A549 (cell line): ENCODE results near the gene FOXK1. TPM values are rescaled to one million over a fixed set of nuclear protein-coding genes. Genes with fewer than 3 reads are reported as not detected.

Source experiments
- ATAC-seq, 2 experiments: fragments of 200-7000 bp in 1 of 2; fragments of >200 bp in 1 of 2; cut with Nextera tagmentation in 1 of 2; cut with Tn5 transposase in 1 of 2; 3 replicates each; pipeline versions ENCODE4 v1.8.0 to v1.9.1; 2018 to 2020; ENCODE audit warnings: mild to moderate bottlenecking in 1 of 2, moderate library complexity in 1 of 2
- CTCF ChIA-PET: fragments of 300-600 bp; sonication (Branson Sonifier 250); formaldehyde crosslinking; extraction: SDS; loops from one replicate; lab custom pipeline; 2021; ENCODE audit warnings: antibody characterized with exemption, inconsistent platforms; lab: Yijun Ruan, JAX
- POLR2A ChIA-PET: fragments of 350-600 bp; formaldehyde crosslinking; extraction: SDS; loops from one replicate; lab custom pipeline; 2021; ENCODE audit warnings: antibody characterized with exemption, inconsistent platforms; lab: Yijun Ruan, JAX
- DNase-seq, 2 experiments: peaks; one replicate each; pipeline versions ENCODE4 v3.0.0 to v3.0.0-alpha.2; 2011 to 2016; ENCODE audit warnings: low read depth in 1 of 2, low spot score in 1 of 2
- FAIRE-seq: peaks from 2 replicates; lab custom pipeline; 2011; peaks lifted over from hg19 to GRCh38; lab: Jason Lieb, UNC
- H3K27ac ChIP-seq, 2 experiments: fragments of >200 bp; sonication (Bioruptor Twin); formaldehyde crosslinking; 3 replicates each; pipeline ENCODE4 v1.5.1; 2016 to 2017
- H3K4me1 ChIP-seq: fragments of >200 bp; sonication (Bioruptor Twin); formaldehyde crosslinking; 3 replicates; pipeline ENCODE4 v1.6.1; 2016
- H3K4me2 ChIP-seq: fragments of >200 bp; sonication (Bioruptor Twin); formaldehyde crosslinking; 3 replicates; pipeline ENCODE4 v1.6.1; 2016
- H3K4me3 ChIP-seq: fragments of >200 bp; sonication (Bioruptor Twin); formaldehyde crosslinking; 3 replicates; pipeline ENCODE4 v1.5.1; 2016
- H3K9me3 ChIP-seq: fragments of >200 bp; sonication (Bioruptor Twin); formaldehyde crosslinking; 3 replicates; pipeline ENCODE4 v1.6.1; 2016
- CBX8 ChIP-seq: fragments of 200-600 bp; sonication (generic); IDR thresholded peaks from 2 replicates; pipeline ENCODE4 v1.6.1; 2016
- CEBPB ChIP-seq, 2 experiments: fragments of >200 bp in 1 of 2; sonication (Bioruptor Twin) in 1 of 2; formaldehyde crosslinking in 1 of 2; IDR thresholded peaks; 2 replicates each; pipeline ENCODE4 v1.6.1; 2012 to 2016
- CTCF ChIP-seq: fragments of >200 bp; sonication (Bioruptor Twin); formaldehyde crosslinking; IDR thresholded peaks from 3 replicates; pipeline ENCODE4 v1.5.1; 2016
- E2F6 ChIP-seq: IDR thresholded peaks from 2 replicates; pipeline ENCODE4 v1.6.1; 2012; ENCODE audit warnings: low read depth, borderline replicate concordance
- EP300 ChIP-seq, 2 experiments: fragments of >200 bp; sonication (Bioruptor Twin); formaldehyde crosslinking; IDR thresholded peaks; 2 replicates in 1 of 2; 3 replicates in 1 of 2; pipeline ENCODE4 v1.6.1; 2016 to 2017
- FOSL2 ChIP-seq, 2 experiments: fragments of 450-650 bp in 1 of 2; fragments of >200 bp in 1 of 2; sonication (Bioruptor Twin) in 1 of 2; formaldehyde crosslinking; IDR thresholded peaks; 2 replicates each; pipeline versions ENCODE4 v1.5.0 to v1.6.1; 2016 to 2020; ENCODE audit warnings: mild to moderate bottlenecking in 1 of 2, moderate library complexity in 1 of 2
- HOXA7 ChIP-seq: fragments of 250-450 bp; sonication (Bioruptor Pico); IDR thresholded peaks from 2 replicates; pipeline ENCODE4 v1.5.0; 2020; ENCODE audit warnings: mild to moderate bottlenecking, moderate library complexity
- KDM1A ChIP-seq: fragments of 200-600 bp; sonication (generic); IDR thresholded peaks from 2 replicates; pipeline ENCODE4 v1.6.1; 2016; ENCODE audit warnings: low read depth, mild to moderate bottlenecking
- MAFK ChIP-seq: fragments of 450-650 bp; IDR thresholded peaks from 2 replicates; pipeline ENCODE4 v1.6.1; 2014; ENCODE audit not compliant: partially characterized antibody
- MYC ChIP-seq: IDR thresholded peaks from 2 replicates; pipeline ENCODE4 v1.6.1; 2012; ENCODE audit warnings: mild to moderate bottlenecking, inconsistent platforms, low read length, improper control_type of control experiment, borderline replicate concordance
- NFE2L2 ChIP-seq: fragments of 150-350 bp; conservative IDR thresholded peaks from 2 replicates; pipeline ENCODE4 v1.6.1; 2014; ENCODE audit warnings: low read length
- NPAS2 ChIP-seq: fragments of 250-450 bp; sonication (Bioruptor Pico); IDR thresholded peaks from 2 replicates; pipeline ENCODE4 v1.8.0; 2022; ENCODE audit warnings: mild to moderate bottlenecking, moderate library complexity, borderline replicate concordance
- RAD21 ChIP-seq, 2 experiments: fragments of >200 bp in 1 of 2; sonication (Bioruptor Twin) in 1 of 2; formaldehyde crosslinking in 1 of 2; IDR thresholded peaks in 1 of 2; conservative IDR thresholded peaks in 1 of 2; 2 replicates in 1 of 2; 3 replicates in 1 of 2; pipeline ENCODE4 v1.6.1; 2012 to 2018; ENCODE audit warnings: inconsistent platforms in 1 of 2
- ZSCAN20 ChIP-seq: fragments of 250-450 bp; sonication (Bioruptor Pico); IDR thresholded peaks from 2 replicates; pipeline ENCODE4 v1.8.0; 2022; ENCODE audit warnings: mild to moderate bottlenecking, moderate library complexity
- WGBS: methylation state at CpG from one replicate; pipeline ENCODE4 v1.1.6; 2017; ENCODE audit errors: missing lambda C conversion rate; 5-methylcytosine and 5-hydroxymethylcytosine counted together
- polyA plus RNA-seq, 4 experiments: library from polyadenylated mRNA; depleted of rRNA in 3 of 4; stranded (reverse); fragments of >200 nt; fragmentation: RNase III in 1 of 4; extraction: RNeasy Plus Mini Kit Qiagen cat#74134 plus additional on column Dnase treatment in 1 of 4; gene quantifications; 2 replicates in 3 of 4; 3 replicates in 1 of 4; pipeline ENCODE4 v1.2.3, GENCODE V29; 2011 to 2017

Gene FOXK1
- polyA plus RNA-seq, 2 of the 4 experiments (the other 2 are of a cell fraction): 6.8 to 10.9 TPM

- ChIA-PET CTCF (interaction anchor here (0.6 to 1.0 kb wide), 3 partner anchors 27 to 174 kb away, joined by 3 read pairs; no protein-coding TSS in a partner anchor), POLR2A (no interaction called here)
- Histone ChIP-seq H3K27ac (no peak overlapping the region), H3K4me1 (peaks cover 5% of the 10 kb centered on the region; the same call in 1 of the 3 replicates), H3K4me3 (no peak overlapping the region), H3K4me2 (no peak overlapping the region), H3K9me3 (peaks cover 31% of the 10 kb centered on the region)
- WGBS: 73% methylated on average over 4 of the region's 4 CpGs
- FAIRE-seq (no peak), DNase-seq (no peak), ATAC-seq (no peak)
- no peak for TF ChIP-seq NPAS2
- TF ChIP-seq HOXA7 (CRISPR knock-in tag): no peak
These were observed 26.2 kb upstream of the FOXK1 start for GRCh38 chr7:4655896-4656295.

GRCh38 chr7:4657640-4658417 is 24.3 kb upstream of the FOXK1 start:
- WGBS: 19% methylated on average over 4 of the region's 4 CpGs
- ChIA-PET CTCF (interaction anchor here (1.1 kb wide), 1 partner anchor 11 kb away, joined by 5 read pairs; no protein-coding TSS in a partner anchor), POLR2A (interaction anchor here (1.5 kb wide), 1 partner anchor 16 kb away, joined by 5 read pairs; no protein-coding TSS in a partner anchor)
- DNase-seq (no peak), FAIRE-seq (no peak), ATAC-seq (no peak)
- Histone ChIP-seq H3K4me3 (no peak overlapping the region), H3K4me1 (no peaks in the 10 kb centered on the region), H3K27ac (no peak overlapping the region), H3K9me3 (peaks cover 31% of the 10 kb centered on the region), H3K4me2 (no peak overlapping the region)
- no peak for TF ChIP-seq CEBPB (IDR thresholded peaks at IDR 0.05)
- no peak for TF ChIP-seq E2F6
- peak; percentile 93 for TF ChIP-seq MAFK
- no peak for TF ChIP-seq KDM1A
- peak; percentile 80 for TF ChIP-seq NFE2L2
- TF ChIP-seq CTCF: no peak
- TF ChIP-seq ZSCAN20 (CRISPR knock-in tag): no peak
- TF ChIP-seq, all 56 proteins: peak for 2

GRCh38 chr7:4659551-4660286 is 22.4 kb upstream of the FOXK1 start:
- 41% methylated on average over 2 of the region's 2 CpGs for WGBS
- ChIA-PET CTCF (interaction anchor here (0.8 to 1.9 kb wide), 8 partner anchors 9 to 94 kb away, joined by 3 to 9 read pairs (median 4); no protein-coding TSS in a partner anchor), POLR2A (interaction anchor here (1.5 kb wide), 1 partner anchor 18 kb away, joined by 5 read pairs; no protein-coding TSS in a partner anchor)
- TF ChIP-seq HOXA7 (CRISPR knock-in tag) (no peak), EP300 (IDR thresholded peaks at IDR 0.05) (no peak), FOSL2 (IDR thresholded peaks at IDR 0.05) (no peak), FOSL2 (CRISPR knock-in tag; IDR thresholded peaks at IDR 0.05) (no peak), CBX8 (no peak), RAD21 (conservative IDR thresholded peaks at IDR 0.05 in 1 of 2, IDR thresholded peaks at IDR 0.05 in 1 of 2) (0 out of 5 replicates have a peak, but pooled peaks of 1 of the 2 experiments have one; percentile 11), MYC (no peak)
- Histone ChIP-seq H3K4me1 (peaks cover under 1% of the 10 kb centered on the region; the same call in 2 of the 3 replicates), H3K9me3 (peaks cover 31% of the 10 kb centered on the region), H3K4me3 (no peak overlapping the region), H3K4me2 (no peak overlapping the region), H3K27ac (no peak overlapping the region)
- FAIRE-seq (no peak), ATAC-seq (peak in 1 of 2 experiments; percentile 20; a peak in 1 of 6 replicates), DNase-seq (peak in 1 of 2 experiments; percentile 55)
